NOMO-1 (cell line): ENCODE results near the gene NPAS3.

Experiments used
- DNase-seq, 2 experiments: peaks; one replicate each; lab custom pipeline; 2025; ENCODE audit not compliant: unreplicated experiment in 2 of 2; lab: John Stamatoyannopoulos, UW

NPAS3 gene

DNA sequence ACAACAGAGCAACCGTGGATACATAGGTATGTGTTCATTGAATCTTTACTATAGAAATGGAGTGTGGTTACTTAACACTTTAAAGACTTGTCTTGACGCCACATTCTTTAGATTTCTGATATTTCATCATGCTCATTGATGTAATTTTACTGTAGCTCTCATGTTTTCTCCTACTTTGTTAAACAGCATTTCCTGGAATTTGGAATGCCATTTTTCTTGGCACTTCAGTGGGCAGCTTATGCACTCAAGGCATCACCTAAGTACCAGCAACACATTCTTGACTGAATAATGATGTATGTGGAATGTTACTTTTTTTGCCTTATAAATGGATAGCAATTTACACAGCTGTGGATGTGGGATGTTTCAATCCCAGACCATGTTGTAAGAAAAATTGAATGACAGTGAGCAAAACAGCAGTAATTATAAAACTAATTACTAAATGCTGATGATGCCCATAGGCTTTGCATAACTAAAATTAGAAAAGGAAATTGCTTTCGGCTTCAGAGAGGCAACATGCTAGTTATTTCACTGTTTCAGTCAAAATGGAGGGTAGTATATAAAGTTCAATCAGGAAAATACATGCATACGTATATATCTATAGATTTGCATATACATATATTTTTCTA, 298.5 kb downstream of the NPAS3 start:
- DNase-seq: no peak

DNA sequence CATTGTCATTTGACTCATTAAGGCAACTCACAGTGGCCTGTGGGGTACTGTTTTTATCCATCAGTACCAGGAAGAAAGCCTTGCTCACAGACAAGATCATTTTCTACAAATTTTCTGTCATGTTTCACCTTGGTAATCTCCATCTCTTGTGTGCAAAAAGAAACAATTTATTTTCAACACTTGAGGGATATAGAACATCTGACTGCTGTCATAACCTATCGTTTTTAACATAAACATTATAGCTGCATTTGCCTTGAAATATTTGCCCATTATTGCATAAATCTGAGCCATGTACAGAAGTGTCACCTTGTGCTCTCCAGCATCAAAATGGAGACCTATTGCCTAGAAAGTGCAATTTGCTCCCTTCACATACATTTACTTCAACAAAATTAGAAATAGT, 300.8 kb downstream of the NPAS3 start:
- DNase-seq: no peak

GRCh38 chr14:33240466-33240865, 301.8 kb downstream of the NPAS3 start:
- no peak for DNase-seq

- DNase-seq: no peak
Observed at GRCh38 chr14:33241331-33241730, 302.7 kb downstream of the NPAS3 start.

DNA sequence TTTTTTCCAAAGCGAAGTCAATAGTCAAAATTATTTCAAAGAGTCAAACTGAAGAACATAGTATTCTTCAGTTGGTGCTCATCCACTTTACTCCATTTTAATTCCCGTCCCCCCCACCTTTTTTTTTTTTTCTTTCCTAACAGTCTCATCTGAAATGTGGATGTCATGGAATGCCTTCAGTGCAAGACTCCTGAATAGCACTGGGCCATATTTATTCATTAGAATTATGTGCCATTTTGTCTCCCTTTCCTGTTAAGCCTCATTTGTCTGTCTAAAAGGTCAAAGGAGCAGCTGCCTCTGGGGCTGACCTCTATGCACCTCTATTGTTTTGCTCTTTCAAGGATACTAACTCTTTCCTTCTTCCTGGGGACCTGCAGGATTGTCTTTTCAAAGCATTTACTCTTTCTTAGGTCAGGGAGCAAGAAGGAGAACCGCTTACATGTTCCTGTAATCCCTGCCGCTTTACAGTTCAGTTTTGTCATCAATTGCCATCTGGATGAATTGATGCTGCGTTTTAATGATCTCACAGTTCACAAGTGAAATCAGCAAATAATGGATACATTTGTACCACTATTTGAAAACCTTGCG, 310.6 kb downstream of the NPAS3 start:
- DNase-seq: no peak

DNA sequence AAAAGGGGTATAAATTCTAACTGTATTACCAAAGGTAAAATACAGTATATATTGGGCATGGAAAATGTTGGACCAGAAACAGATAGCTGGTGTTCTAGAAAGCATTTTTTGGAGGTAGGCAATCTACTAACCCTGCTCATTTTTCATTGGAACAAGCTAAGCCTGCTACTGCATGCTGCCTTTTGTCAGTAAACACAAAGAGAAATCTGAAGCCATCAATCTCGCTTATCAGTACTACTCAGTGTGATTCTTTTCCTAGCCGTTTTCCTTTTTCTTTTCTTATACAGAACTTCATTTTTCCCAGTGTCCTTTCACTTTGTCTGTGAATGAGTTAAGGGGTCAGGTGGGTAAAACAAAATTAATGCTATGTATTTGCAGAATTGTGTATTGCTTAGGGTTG, 312.3 kb downstream of the NPAS3 start:
- no peak for DNase-seq

- no peak for DNase-seq
Observed at GRCh38 chr14:33254342-33254741, 315.7 kb downstream of the NPAS3 start.

DNA sequence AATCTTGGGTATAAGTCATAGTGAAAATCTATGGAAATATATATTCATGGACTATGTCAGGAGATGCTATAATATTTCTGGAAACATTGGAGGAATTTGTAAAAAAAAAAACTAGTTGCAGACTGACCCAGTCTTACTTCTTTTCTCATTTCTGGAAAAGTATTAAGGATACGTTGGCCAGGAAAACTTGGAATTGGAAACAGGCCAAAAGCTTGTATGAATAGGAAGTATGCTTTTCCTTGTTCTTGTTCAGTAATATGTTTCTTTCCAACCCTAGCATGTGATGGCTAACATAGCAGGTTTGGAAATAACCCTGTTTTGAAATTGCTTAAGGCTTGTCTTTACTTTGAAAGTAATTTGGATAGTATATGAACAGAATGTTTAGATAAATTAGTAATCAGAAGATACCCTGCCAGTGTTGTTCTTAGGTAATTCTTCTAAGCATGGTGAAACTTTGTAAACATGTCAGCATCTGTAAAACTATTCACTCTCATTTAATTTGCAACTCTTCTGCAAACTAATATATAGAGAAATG, 316.2 kb downstream of the NPAS3 start:
- no peak for DNase-seq

GRCh38 chr14:33257796-33258195, 319.1 kb downstream of the NPAS3 start:
- DNase-seq: no peak

GRCh38 chr14:33259764-33260163, 321.1 kb downstream of the NPAS3 start:
- DNase-seq: no peak

DNA sequence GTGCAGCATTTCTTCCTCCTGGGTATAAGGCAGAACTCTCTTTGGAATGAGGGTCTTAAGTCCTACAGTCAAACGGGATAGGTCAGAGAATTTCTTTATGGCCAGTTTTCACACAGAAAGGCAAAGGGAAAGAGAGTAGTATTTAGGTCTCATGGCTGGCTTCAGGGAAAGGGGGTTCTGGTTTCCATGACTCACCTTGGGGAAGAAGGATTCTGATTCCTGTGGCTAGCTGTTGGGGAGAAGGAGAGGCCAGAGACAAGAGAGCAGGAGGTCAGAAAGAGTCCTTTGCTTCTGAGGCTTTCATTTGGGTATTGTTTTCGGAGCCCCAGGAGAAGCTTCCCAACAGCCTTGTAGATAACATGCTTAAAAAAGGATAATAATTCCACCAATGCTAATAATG, 332.5 kb downstream of the NPAS3 start:
- DNase-seq: no peak

DNA sequence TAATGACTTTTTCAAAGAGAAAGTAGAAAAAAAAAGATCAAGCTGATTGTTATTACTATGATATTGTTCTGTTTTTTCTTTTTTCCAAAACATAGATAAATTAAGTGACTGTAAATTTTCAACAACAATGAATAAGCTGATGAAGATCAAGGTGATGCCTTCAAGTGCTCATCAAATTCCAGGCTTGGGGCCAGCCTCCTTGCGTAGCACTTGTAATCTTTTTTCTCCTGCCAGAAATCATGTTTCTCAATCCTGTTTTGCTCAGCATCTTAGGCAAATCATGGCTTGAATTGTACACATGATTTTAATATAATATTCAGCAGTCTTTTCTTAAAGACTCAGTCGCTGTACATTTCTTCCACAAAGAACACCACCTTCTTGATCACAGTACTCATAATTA, 333.2 kb downstream of the NPAS3 start:
- DNase-seq: no peak

DNA sequence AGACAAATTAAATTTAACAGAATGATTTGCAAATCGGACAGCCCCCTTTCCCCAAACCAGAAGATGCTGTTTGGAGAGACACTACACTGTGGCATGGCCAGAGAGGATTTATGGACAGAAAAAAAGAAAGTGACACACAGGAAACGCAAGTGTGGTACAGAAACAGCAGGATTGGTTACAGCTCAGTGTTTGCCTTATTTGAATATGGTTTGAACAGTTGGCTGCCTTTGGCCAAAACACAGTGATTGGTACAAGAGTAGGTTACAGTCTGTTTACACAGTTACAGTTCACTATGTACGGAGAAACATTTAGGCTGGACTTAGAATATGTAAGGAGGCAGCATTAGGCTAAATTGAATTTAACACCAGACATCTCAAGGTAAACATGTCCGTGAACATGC, 335.3 kb downstream of the NPAS3 start:
- DNase-seq: no peak

DNA sequence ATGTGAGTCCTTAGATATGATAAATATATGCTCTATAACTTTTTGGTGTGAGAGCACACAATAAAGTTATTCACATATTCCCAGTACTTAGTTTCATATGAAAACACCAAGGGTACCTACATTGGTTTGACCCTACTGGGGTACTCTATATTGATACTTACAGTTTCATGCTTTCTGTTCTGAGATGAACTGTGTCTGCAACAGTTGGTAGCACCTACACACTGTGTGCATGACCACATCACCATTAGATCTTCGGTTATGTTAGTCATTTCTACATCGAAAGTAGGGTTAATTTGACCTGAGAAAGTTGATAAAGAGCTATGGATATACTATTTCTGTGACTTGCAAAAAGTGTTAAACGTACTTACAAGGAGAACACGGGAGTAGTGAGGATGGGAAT, 337.2 kb downstream of the NPAS3 start:
- no peak for DNase-seq

DNA sequence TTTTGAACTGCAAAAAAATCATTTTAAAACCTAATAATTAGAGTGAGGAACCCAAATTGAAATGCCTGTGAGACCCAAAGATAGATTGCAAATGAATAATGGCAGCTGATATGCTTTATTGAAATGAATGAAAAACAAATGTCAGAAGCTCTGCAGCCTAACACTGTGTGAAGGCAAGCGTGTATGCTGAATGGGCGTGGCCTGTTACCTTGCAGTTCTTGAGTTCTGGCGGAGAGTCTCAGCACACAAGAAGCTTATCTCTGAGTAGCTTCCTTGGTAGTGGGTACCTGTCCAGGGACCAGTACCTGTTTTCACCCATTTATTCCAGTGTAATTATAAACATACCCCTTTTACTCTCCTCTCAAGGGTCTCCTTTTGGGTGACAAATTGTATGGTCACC, 341.2 kb downstream of the NPAS3 start:
- no peak for DNase-seq

DNA sequence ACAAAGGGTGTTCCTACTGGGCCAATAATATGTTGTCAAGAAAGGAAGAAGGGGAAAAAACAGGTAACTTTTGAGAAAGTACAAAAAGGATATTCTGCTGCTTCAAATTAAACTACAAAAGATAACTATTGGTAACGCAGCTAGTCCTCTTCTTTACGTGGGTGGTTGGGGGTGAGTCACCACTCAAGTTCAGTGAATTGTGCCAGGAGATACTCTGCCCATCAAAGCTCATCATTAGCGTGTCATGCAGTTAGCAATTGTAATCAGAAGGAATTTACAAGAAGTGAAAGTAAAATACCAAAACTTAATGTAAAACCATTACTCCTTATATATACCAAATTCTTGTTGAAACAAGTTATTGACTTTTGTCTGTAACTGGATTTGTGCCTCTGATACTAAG, 342.0 kb downstream of the NPAS3 start:
- DNase-seq: no peak

- DNase-seq: no peak
Observed at GRCh38 chr14:33282331-33283230, 343.9 kb downstream of the NPAS3 start.

DNA sequence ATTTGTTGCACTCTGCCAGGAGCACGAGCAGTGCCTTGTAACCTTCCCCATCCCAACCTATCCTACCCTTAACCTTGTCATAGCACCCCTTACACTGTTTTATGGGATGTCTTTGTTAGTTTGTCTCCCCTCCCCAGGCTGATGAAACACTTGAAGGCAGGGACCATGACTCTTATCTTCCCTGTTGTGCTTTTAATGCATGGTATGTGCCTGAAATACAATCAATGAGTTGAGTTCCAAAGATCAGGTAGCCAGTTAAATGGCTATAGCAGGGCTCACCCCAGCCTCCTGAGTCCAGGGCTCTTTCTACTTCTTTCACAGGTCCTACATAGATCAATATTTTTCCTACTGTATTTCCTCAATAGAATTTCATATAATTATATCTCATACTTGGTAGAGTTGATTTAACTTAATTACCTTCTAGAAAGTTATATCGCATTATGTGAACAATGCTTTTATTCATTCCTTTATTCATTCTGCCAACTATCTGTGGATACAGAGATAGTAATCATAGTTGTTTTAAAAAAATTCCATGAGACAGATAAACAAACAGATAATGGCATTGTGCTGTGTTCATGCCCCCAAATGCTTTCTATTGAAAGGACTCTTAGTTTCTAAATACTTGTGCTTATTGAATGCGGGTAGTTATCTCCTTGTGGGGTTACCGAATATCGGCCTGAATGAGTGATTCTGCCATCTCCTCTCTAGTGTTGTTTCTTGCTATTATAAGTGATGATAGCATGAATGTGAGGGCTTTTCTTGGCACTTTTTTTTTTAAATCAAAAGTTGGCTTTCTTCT, 347.4 kb downstream of the NPAS3 start:
- DNase-seq: no peak

DNA sequence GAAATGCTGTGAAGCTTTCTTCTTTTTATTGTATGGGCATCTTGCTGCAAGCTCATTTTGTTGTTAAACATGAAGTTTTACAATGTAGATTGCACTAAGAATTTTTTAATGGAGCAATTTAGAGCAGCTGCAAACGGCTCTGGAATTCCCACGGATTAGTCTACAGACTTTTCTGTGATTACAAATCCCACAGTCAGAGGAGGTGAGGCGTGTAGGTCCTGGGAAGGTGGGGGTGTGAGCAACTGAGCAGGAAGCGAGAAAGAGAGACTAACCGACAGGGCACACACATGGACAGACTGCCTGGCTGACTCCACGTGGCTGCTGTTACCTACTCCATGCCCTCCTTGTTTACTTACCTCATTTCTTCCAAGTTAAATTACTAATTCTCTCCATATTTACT, 348.5 kb downstream of the NPAS3 start:
- DNase-seq: no peak

- no peak for DNase-seq
Observed at GRCh38 chr14:33290641-33291040, 352.0 kb downstream of the NPAS3 start.

- no peak for DNase-seq
Observed at GRCh38 chr14:33291529-33292104, 352.9 kb downstream of the NPAS3 start.
